HEK293 (cell line): Measurements from ENCODE around the gene TSPOAP1.

ENCODE experiments used
- GLIS1 ChIP-seq: fragments of 450-650 bp; formaldehyde crosslinking; IDR thresholded peaks from 2 replicates; pipeline ENCODE4 v1.5.1; 2016; ENCODE audit warnings: missing biosample characterization, missing genetic modification characterization
- PRDM10 ChIP-seq: fragments of 450-650 bp; formaldehyde crosslinking; IDR thresholded peaks from 2 replicates; pipeline ENCODE4 v1.5.1; 2016; ENCODE audit warnings: missing biosample characterization, missing genetic modification characterization
- REST ChIP-seq: fragments of 450-650 bp; formaldehyde crosslinking; IDR thresholded peaks from 2 replicates; pipeline ENCODE4 v1.5.1; 2016; ENCODE audit warnings: missing biosample characterization, missing genetic modification characterization
- TCF7L2 ChIP-seq: IDR thresholded peaks from 2 replicates; pipeline ENCODE4 v1.6.1; 2011; ENCODE audit warnings: low read depth, mild to moderate bottlenecking, inconsistent platforms, low read length, moderate library complexity, borderline replicate concordance
- ZNF830 ChIP-seq: fragments of 450-650 bp; IDR thresholded peaks from 2 replicates; pipeline ENCODE4 v1.5.0; 2018; ENCODE audit warnings: missing biosample characterization, missing genetic modification characterization, low read depth, mild to moderate bottlenecking, moderate library complexity
- TF ChIP-seq, protein P1 (sequence below): fragments of 450-650 bp; formaldehyde crosslinking; IDR thresholded peaks from 2 replicates; pipeline ENCODE4 v1.5.1; 2016; ENCODE audit warnings: missing biosample characterization, missing genetic modification characterization

- no peak for TF ChIP-seq GLIS1 (tag by site-specific recombination)
- TF ChIP-seq, protein P1, sequence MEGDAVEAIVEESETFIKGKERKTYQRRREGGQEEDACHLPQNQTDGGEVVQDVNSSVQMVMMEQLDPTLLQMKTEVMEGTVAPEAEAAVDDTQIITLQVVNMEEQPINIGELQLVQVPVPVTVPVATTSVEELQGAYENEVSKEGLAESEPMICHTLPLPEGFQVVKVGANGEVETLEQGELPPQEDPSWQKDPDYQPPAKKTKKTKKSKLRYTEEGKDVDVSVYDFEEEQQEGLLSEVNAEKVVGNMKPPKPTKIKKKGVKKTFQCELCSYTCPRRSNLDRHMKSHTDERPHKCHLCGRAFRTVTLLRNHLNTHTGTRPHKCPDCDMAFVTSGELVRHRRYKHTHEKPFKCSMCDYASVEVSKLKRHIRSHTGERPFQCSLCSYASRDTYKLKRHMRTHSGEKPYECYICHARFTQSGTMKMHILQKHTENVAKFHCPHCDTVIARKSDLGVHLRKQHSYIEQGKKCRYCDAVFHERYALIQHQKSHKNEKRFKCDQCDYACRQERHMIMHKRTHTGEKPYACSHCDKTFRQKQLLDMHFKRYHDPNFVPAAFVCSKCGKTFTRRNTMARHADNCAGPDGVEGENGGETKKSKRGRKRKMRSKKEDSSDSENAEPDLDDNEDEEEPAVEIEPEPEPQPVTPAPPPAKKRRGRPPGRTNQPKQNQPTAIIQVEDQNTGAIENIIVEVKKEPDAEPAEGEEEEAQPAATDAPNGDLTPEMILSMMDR (tag by site-specific recombination) = no peak
- no peak for TF ChIP-seq TCF7L2
- no peak for TF ChIP-seq ZNF830
- TF ChIP-seq REST (tag by site-specific recombination) = no peak
- no peak for TF ChIP-seq PRDM10 (tag by site-specific recombination)
These were observed 9.2 kb upstream of the TSPOAP1 start for GRCh38 chr17:58337600-58338453.
